PFSK-1 (cell line): ENCODE measurements around the gene EFNB1.

Experiments used
- POLR2AphosphoS5 ChIP-seq: IDR thresholded peaks from 2 replicates; pipeline ENCODE4 v1.6.1; 2012; ENCODE audit warnings: low read depth, mild to moderate bottlenecking, control low read depth, low read length, moderate library complexity
- SIN3A ChIP-seq: IDR thresholded peaks from 2 replicates; pipeline ENCODE4 v1.6.1; 2012; ENCODE audit warnings: mild to moderate bottlenecking, low read length, moderate library complexity, borderline replicate concordance; ENCODE audit not compliant: insufficient read depth
- TAF1 ChIP-seq: IDR thresholded peaks from 2 replicates; pipeline ENCODE4 v1.6.1; 2012; ENCODE audit warnings: low read length, control low read depth, borderline replicate concordance; ENCODE audit not compliant: insufficient read depth
- TF ChIP-seq, protein P1 (sequence below), 2 experiments: IDR thresholded peaks; 2 replicates each; pipeline versions ENCODE4 v1.6.1 to v1.8.0; 2011 to 2012; ENCODE audit warnings: low read depth in 2 of 2, low read length in 2 of 2, control low read depth in 1 of 2, inconsistent platforms in 1 of 2, mild to moderate bottlenecking in 1 of 2, moderate library complexity in 1 of 2; ENCODE audit not compliant: insufficient read depth in 1 of 2

DNA sequence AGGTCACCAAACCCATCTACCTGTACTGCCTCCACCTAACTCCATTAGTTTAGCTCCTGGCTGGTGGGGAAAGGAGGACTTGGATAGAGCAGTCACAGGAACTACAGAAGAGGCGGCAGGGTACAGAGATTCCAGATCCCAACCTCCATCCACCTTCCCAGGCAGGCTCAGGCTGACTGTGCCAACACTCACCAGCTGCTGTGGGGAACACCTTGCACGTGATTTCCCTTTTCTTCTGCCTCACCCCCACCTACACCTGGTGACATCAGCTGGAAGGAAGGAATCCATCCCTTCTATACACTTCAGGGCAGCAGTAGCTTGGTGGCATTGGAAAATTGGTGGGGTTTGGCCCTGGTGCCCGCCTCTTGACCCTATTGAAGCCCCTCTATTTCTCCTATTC, 41.5 kb downstream of the EFNB1 start:
- TF ChIP-seq POLR2AphosphoS5 (no peak), TAF1 (no peak), SIN3A (no peak)
- TF ChIP-seq, protein P1, sequence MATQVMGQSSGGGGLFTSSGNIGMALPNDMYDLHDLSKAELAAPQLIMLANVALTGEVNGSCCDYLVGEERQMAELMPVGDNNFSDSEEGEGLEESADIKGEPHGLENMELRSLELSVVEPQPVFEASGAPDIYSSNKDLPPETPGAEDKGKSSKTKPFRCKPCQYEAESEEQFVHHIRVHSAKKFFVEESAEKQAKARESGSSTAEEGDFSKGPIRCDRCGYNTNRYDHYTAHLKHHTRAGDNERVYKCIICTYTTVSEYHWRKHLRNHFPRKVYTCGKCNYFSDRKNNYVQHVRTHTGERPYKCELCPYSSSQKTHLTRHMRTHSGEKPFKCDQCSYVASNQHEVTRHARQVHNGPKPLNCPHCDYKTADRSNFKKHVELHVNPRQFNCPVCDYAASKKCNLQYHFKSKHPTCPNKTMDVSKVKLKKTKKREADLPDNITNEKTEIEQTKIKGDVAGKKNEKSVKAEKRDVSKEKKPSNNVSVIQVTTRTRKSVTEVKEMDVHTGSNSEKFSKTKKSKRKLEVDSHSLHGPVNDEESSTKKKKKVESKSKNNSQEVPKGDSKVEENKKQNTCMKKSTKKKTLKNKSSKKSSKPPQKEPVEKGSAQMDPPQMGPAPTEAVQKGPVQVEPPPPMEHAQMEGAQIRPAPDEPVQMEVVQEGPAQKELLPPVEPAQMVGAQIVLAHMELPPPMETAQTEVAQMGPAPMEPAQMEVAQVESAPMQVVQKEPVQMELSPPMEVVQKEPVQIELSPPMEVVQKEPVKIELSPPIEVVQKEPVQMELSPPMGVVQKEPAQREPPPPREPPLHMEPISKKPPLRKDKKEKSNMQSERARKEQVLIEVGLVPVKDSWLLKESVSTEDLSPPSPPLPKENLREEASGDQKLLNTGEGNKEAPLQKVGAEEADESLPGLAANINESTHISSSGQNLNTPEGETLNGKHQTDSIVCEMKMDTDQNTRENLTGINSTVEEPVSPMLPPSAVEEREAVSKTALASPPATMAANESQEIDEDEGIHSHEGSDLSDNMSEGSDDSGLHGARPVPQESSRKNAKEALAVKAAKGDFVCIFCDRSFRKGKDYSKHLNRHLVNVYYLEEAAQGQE (IDR thresholded peaks at IDR 0.05; ENCODE audit: insufficient read depth in 1 of 2, low read depth in 2 of 2, low read length in 2 of 2) = no peak
